ENCODE measurements around the gene GATAD2A. TPM values are rescaled to one million over a fixed set of nuclear protein-coding genes. Genes with fewer than 3 reads are reported as not detected.

Gene GATAD2A
- total and polyA plus RNA-seq, 2 donors (not counting 1 experiment from before 2014, with no cell fraction given): 31.7 to 63.5 TPM

DNA sequence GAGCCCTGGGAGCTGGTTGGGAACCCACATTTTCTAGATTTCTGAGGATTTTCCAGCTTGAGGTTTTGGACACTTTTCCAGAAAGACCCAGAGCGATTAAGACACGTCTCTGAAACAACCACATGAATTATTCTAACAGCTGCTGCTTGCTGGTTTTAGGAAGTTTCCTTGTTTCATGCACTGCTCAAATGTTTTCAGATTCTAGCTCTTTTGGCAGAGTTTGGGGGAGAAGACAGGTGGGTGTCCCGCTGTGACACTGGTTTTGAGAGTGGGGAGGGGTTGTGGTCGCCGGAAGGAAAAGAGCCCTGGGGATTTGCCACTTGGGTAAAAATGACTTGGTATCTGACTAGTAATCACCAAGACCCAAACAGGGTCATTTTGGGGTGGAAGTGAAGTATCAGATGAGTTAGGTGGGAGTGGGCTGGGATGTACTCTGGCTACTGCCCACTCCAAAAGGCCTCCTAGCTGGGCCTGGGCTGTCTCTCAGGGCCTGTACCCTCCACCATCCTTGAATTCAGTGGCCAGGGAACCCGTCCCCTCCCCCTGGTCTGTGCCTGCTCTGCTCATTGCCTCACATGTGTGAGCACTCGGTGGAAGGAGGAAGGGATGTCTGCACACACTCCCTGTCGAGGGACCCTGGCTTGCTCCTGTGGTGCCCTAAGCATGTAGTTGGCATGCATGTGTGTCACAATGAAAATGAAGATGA, 13.2 kb downstream of the GATAD2A start:
- H3K9ac ChIP-seq (ENCODE audit: insufficient read depth, low read length): no peak overlapping the region
- no peaks in the 10 kb centered on the region for H3K4me1 ChIP-seq (ENCODE audit: control insufficient read depth, extremely low read depth, insufficient read depth, low read length)
- DNase-seq (ENCODE audit: low read depth in 2 of 2): peak in 1 of 2 donors; percentile 44
- H3K9me3 ChIP-seq (ENCODE audit: control insufficient read depth, insufficient read depth, low read depth, low read length): no peaks in the 10 kb centered on the region
- TF ChIP-seq CTCF (conservative IDR thresholded peaks at IDR 0.05 in 1 of 2, IDR thresholded peaks at IDR 0.05 in 1 of 2; ENCODE audit: low read depth in 1 of 2, low read length in 2 of 2) (no peak), EZH2 (IDR thresholded peaks at IDR 0.05; ENCODE audit: low read length, missing control alignments) (no peak)
- H3K27ac ChIP-seq (ENCODE audit: insufficient read depth, low read length): no peak overlapping the region
- H3K4me3 ChIP-seq (replicated peaks in 1 of 4; ENCODE audit: control extremely low read depth in 1 of 4, insufficient read depth in 1 of 4, low read depth in 3 of 4, low read length in 4 of 4): no peak overlapping the region
- H3K27me3 ChIP-seq (ENCODE audit: control insufficient read depth, insufficient read depth, low read length): no peaks in the 10 kb centered on the region
- peaks cover 2% of the 10 kb centered on the region for H4K20me1 ChIP-seq (ENCODE audit: control insufficient read depth, extremely low read depth, insufficient read depth, low read length)
- H3K4me2 ChIP-seq (ENCODE audit: extremely low read depth, insufficient read depth, low read length): no peak overlapping the region
- peaks cover 91% of the 10 kb centered on the region for H3K79me2 ChIP-seq (ENCODE audit: control insufficient read depth, insufficient read depth, low read length)
- no peak overlapping the region for H2AFZ ChIP-seq (ENCODE audit: low read length)
- no peaks in the 10 kb centered on the region for H3K36me3 ChIP-seq (ENCODE audit: control insufficient read depth, insufficient read depth, low read length)

DNA sequence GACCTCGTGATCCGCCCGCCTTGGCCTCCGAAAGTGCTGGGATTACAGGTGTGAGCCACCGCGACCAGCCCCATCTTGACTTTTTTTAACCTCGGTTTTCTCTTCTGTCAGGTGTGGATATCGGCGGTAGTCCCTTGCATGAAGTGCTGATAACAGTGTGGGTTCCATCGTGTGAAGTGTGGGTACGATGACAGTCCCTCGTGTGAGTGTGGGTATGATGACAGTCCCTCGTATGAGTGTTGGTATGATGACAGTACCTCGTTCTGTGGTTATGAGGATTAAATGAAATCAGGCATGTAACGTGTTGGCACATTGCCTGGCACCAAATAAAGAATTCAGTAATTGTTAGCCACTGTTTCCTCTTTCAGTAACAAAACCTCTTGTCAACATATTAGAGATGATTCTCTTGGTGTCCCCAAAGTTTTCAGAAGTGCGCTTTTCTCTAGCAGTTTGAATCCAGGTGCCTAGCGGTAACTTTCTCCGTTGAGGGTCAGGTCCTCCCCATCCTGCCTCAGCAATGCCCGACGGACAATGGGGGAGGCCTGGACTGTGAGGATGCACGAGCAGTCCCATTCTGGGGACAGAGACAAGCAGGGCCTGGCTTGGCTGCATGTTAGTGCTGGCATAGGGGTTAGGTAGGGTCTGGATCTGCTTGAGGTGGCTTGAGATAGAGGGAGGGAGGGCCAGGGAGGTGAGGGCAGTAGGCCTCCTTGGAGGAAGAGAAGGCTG, 15.3 kb downstream of the GATAD2A start:
- Histone ChIP-seq H4K20me1 (ENCODE audit: control insufficient read depth, extremely low read depth, insufficient read depth, low read length) (peaks cover 2% of the 10 kb centered on the region), H3K4me3 (replicated peaks in 1 of 4; ENCODE audit: control extremely low read depth in 1 of 4, insufficient read depth in 1 of 4, low read depth in 3 of 4, low read length in 4 of 4) (no peak overlapping the region), H3K36me3 (ENCODE audit: control insufficient read depth, insufficient read depth, low read length) (no peaks in the 10 kb centered on the region), H2AFZ (ENCODE audit: low read length) (no peak overlapping the region), H3K79me2 (ENCODE audit: control insufficient read depth, insufficient read depth, low read length) (peaks cover 93% of the 10 kb centered on the region), H3K4me1 (ENCODE audit: control insufficient read depth, extremely low read depth, insufficient read depth, low read length) (no peaks in the 10 kb centered on the region), H3K9me3 (ENCODE audit: control insufficient read depth, insufficient read depth, low read depth, low read length) (no peaks in the 10 kb centered on the region), H3K27ac (ENCODE audit: insufficient read depth, low read length) (no peak overlapping the region), H3K4me2 (ENCODE audit: extremely low read depth, insufficient read depth, low read length) (no peak overlapping the region), H3K27me3 (ENCODE audit: control insufficient read depth, insufficient read depth, low read length) (no peaks in the 10 kb centered on the region), H3K9ac (ENCODE audit: insufficient read depth, low read length) (no peak overlapping the region)
- TF ChIP-seq CTCF (conservative IDR thresholded peaks at IDR 0.05 in 1 of 2, IDR thresholded peaks at IDR 0.05 in 1 of 2; ENCODE audit: low read depth in 1 of 2, low read length in 2 of 2) (no peak), EZH2 (IDR thresholded peaks at IDR 0.05; ENCODE audit: low read length, missing control alignments) (no peak)
- peak in 1 of 2 donors; percentile 38 for DNase-seq (ENCODE audit: low read depth in 2 of 2)

DNA sequence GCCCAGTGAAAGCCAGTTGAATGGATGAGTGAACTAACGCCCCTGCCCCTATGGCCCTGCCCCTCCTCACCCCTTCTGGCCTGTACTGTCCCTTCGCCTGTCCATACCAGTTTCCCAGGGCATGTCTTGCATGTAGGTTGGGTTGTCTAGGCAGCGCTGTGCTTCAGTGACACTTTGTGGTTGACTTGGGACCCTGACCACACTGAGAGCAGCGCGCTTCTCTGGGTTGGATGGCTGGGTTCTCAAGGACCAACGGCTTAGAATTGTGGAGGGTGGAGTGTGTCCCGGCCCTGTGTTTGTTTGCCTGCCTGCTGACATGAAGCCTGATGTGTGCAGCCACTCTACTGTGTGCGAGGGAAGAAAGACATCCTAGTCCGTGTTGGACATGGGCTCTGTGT, 15.8 kb downstream of the GATAD2A start:
- Histone ChIP-seq H2AFZ (ENCODE audit: low read length) (no peak overlapping the region), H3K4me1 (ENCODE audit: control insufficient read depth, extremely low read depth, insufficient read depth, low read length) (no peaks in the 10 kb centered on the region), H3K79me2 (ENCODE audit: control insufficient read depth, insufficient read depth, low read length) (peaks cover 93% of the 10 kb centered on the region), H4K20me1 (ENCODE audit: control insufficient read depth, extremely low read depth, insufficient read depth, low read length) (peaks cover 2% of the 10 kb centered on the region), H3K36me3 (ENCODE audit: control insufficient read depth, insufficient read depth, low read length) (no peaks in the 10 kb centered on the region), H3K4me3 (replicated peaks in 1 of 4; ENCODE audit: control extremely low read depth in 1 of 4, insufficient read depth in 1 of 4, low read depth in 3 of 4, low read length in 4 of 4) (no peak overlapping the region), H3K9ac (ENCODE audit: insufficient read depth, low read length) (no peak overlapping the region), H3K9me3 (ENCODE audit: control insufficient read depth, insufficient read depth, low read depth, low read length) (no peaks in the 10 kb centered on the region), H3K27me3 (ENCODE audit: control insufficient read depth, insufficient read depth, low read length) (no peaks in the 10 kb centered on the region), H3K27ac (ENCODE audit: insufficient read depth, low read length) (no peak overlapping the region), H3K4me2 (ENCODE audit: extremely low read depth, insufficient read depth, low read length) (no peak overlapping the region)
- TF ChIP-seq CTCF (conservative IDR thresholded peaks at IDR 0.05 in 1 of 2, IDR thresholded peaks at IDR 0.05 in 1 of 2; ENCODE audit: low read depth in 1 of 2, low read length in 2 of 2) (no peak), EZH2 (IDR thresholded peaks at IDR 0.05; ENCODE audit: low read length, missing control alignments) (no peak)
- no peak for DNase-seq (ENCODE audit: low read depth in 2 of 2)

All from fibroblast of lung (primary cell).